ENCODE results near the gene NAA16. TPM values are rescaled to one million over a fixed set of nuclear protein-coding genes. Genes with fewer than 3 reads are reported as not detected.

NAA16 gene
- total RNA-seq, 1 donor from 2014 or later, result 22.3 TPM

- no peak overlapping the region for H3K27ac Mint-ChIP-seq (ENCODE audit: unreplicated experiment)
- H3K36me3 Mint-ChIP-seq (ENCODE audit: unreplicated experiment), result peaks cover 5% of the 10 kb centered on the region
- no peak for TF ChIP-seq CTCF (IDR thresholded peaks at IDR 0.05; ENCODE audit: partially characterized antibody, unreplicated experiment)
- no peaks in the 10 kb centered on the region for H3K9me3 Mint-ChIP-seq (ENCODE audit: unreplicated experiment)
- no peak overlapping the region for H3K4me3 Mint-ChIP-seq (ENCODE audit: unreplicated experiment)
- peaks cover 16% of the 10 kb centered on the region for H3K4me1 Mint-ChIP-seq (ENCODE audit: low read depth, unreplicated experiment)
- DNase-seq, result no peak
- H3K27me3 Mint-ChIP-seq (ENCODE audit: unreplicated experiment), result no peaks in the 10 kb centered on the region
Measured at GRCh38 chr13:41364043-41364442, 53.0 kb downstream of the NAA16 start.

- no peak for DNase-seq
- TF ChIP-seq CTCF (IDR thresholded peaks at IDR 0.05; ENCODE audit: partially characterized antibody, unreplicated experiment), result no peak
- Mint-ChIP-seq H3K4me1 (ENCODE audit: low read depth, unreplicated experiment) (peaks cover 16% of the 10 kb centered on the region), H3K27me3 (ENCODE audit: unreplicated experiment) (no peaks in the 10 kb centered on the region), H3K27ac (ENCODE audit: unreplicated experiment) (no peak overlapping the region), H3K4me3 (ENCODE audit: unreplicated experiment) (no peak overlapping the region), H3K36me3 (ENCODE audit: unreplicated experiment) (peaks cover 8% of the 10 kb centered on the region), H3K9me3 (ENCODE audit: unreplicated experiment) (no peaks in the 10 kb centered on the region)
Measured at GRCh38 chr13:41365631-41366030, 54.6 kb downstream of the NAA16 start.

- no peak overlapping the region for H3K27ac Mint-ChIP-seq (ENCODE audit: unreplicated experiment)
- H3K36me3 Mint-ChIP-seq (ENCODE audit: unreplicated experiment), result peaks cover 8% of the 10 kb centered on the region
- no peaks in the 10 kb centered on the region for H3K27me3 Mint-ChIP-seq (ENCODE audit: unreplicated experiment)
- H3K4me1 Mint-ChIP-seq (ENCODE audit: low read depth, unreplicated experiment), result no peaks in the 10 kb centered on the region
- TF ChIP-seq CTCF (IDR thresholded peaks at IDR 0.05; ENCODE audit: partially characterized antibody, unreplicated experiment), result no peak
- H3K4me3 Mint-ChIP-seq (ENCODE audit: unreplicated experiment), result no peak overlapping the region
- DNase-seq, result no peak
- no peaks in the 10 kb centered on the region for H3K9me3 Mint-ChIP-seq (ENCODE audit: unreplicated experiment)
Measured at GRCh38 chr13:41370736-41371135, 59.7 kb downstream of the NAA16 start.

GRCh38 chr13:41377446-41377845 is 66.4 kb downstream of the NAA16 start:
- DNase-seq, result no peak
- no peaks in the 10 kb centered on the region for H3K9me3 Mint-ChIP-seq (ENCODE audit: unreplicated experiment)
- TF ChIP-seq CTCF (IDR thresholded peaks at IDR 0.05; ENCODE audit: partially characterized antibody, unreplicated experiment), result no peak
- H3K36me3 Mint-ChIP-seq (ENCODE audit: unreplicated experiment), result no peaks in the 10 kb centered on the region
- no peak overlapping the region for H3K27ac Mint-ChIP-seq (ENCODE audit: unreplicated experiment)
- peaks cover 3% of the 10 kb centered on the region for H3K27me3 Mint-ChIP-seq (ENCODE audit: unreplicated experiment)
- H3K4me3 Mint-ChIP-seq (ENCODE audit: unreplicated experiment), result no peak overlapping the region
- peaks cover 5% of the 10 kb centered on the region for H3K4me1 Mint-ChIP-seq (ENCODE audit: low read depth, unreplicated experiment)

GRCh38 chr13:41382431-41382830 is 71.4 kb downstream of the NAA16 start:
- H3K27me3 Mint-ChIP-seq (ENCODE audit: unreplicated experiment), result peaks cover 6% of the 10 kb centered on the region
- H3K27ac Mint-ChIP-seq (ENCODE audit: unreplicated experiment), result no peak overlapping the region
- H3K4me3 Mint-ChIP-seq (ENCODE audit: unreplicated experiment), result no peak overlapping the region
- no peaks in the 10 kb centered on the region for H3K9me3 Mint-ChIP-seq (ENCODE audit: unreplicated experiment)
- no peaks in the 10 kb centered on the region for H3K36me3 Mint-ChIP-seq (ENCODE audit: unreplicated experiment)
- peaks cover 6% of the 10 kb centered on the region for H3K4me1 Mint-ChIP-seq (ENCODE audit: low read depth, unreplicated experiment)
- no peak for TF ChIP-seq CTCF (IDR thresholded peaks at IDR 0.05; ENCODE audit: partially characterized antibody, unreplicated experiment)
- no peak for DNase-seq

Data from glutamatergic neuron (in vitro differentiated cells).